ENCODE data around the gene RANBP1. TPM values are rescaled to one million over a fixed set of nuclear protein-coding genes. Genes with fewer than 3 reads are reported as not detected.
"Not testable (repeated sequence)": the region's sequence is repeated elsewhere in the genome, so short reads cannot be mapped to it uniquely, and the experiment has no call there.

RANBP1 gene
- total RNA-seq, 1 donor from 2014 or later = 32.7 TPM

GRCh38 chr22:20156611-20157429 is 40.9 kb downstream of the RANBP1 start:
- DNase-seq (peak; percentile 89), ATAC-seq (ENCODE audit: poor library complexity) (peak; percentile 90)
- intact Hi-C loops (cut with DNase I) = loop anchor here (1.0 to 5.0 kb wide), 2 partner anchors 110 to 128 kb away; partner anchors contain the start of gene RTN4R

- intact Hi-C loops (cut with DNase I) = loop anchor here (1.0 to 5.0 kb wide), 2 partner anchors 110 to 128 kb away; partner anchors contain the start of gene RTN4R
- DNase-seq (no peak), ATAC-seq (ENCODE audit: poor library complexity) (no peak)
Measured at GRCh38 chr22:20157430-20158183, 41.7 kb downstream of the RANBP1 start.

GRCh38 chr22:20158391-20159036 is 42.6 kb downstream of the RANBP1 start:
- DNase-seq (no peak), ATAC-seq (ENCODE audit: poor library complexity) (no peak)
- intact Hi-C loops (cut with DNase I) = loop anchor here (5.0 kb wide), 1 partner anchor 109 kb away; the partner anchor contains the start of gene RTN4R

GRCh38 chr22:20159076-20159475 is 43.2 kb downstream of the RANBP1 start:
- no peak for DNase-seq
- intact Hi-C loops (cut with DNase I) = loop anchor here (5.0 kb wide), 1 partner anchor 108 kb away; the partner anchor contains the start of gene RTN4R
- ATAC-seq (ENCODE audit: poor library complexity) = no peak

GRCh38 chr22:20159531-20159930 is 43.6 kb downstream of the RANBP1 start:
- not testable (repeated sequence) for ATAC-seq (ENCODE audit: poor library complexity); DNase-seq
- intact Hi-C loops (cut with DNase I) = loop anchor here (5.0 kb wide), 1 partner anchor 108 kb away; the partner anchor contains the start of gene RTN4R

GRCh38 chr22:20160041-20160440 is 44.1 kb downstream of the RANBP1 start:
- no peak for ATAC-seq (ENCODE audit: poor library complexity)
- DNase-seq = no peak
- intact Hi-C loops (cut with DNase I) = no loop called here

GRCh38 chr22:20164863-20165262 is 49.0 kb downstream of the RANBP1 start:
- no peak for ATAC-seq (ENCODE audit: poor library complexity)
- intact Hi-C loops (cut with DNase I) = no loop called here

GRCh38 chr22:20165421-20165820 is 49.5 kb downstream of the RANBP1 start:
- no peak for ATAC-seq (ENCODE audit: poor library complexity)

More at GRCh38 chr22:20164863-20165262, 49.0 kb downstream of the RANBP1 start:
- no peak for DNase-seq

GRCh38 chr22:20165913-20166312 is 50.0 kb downstream of the RANBP1 start:
- DNase-seq (no peak), ATAC-seq (ENCODE audit: poor library complexity) (no peak)
- intact Hi-C loops (cut with DNase I) = no loop called here

More at GRCh38 chr22:20165421-20165820, 49.5 kb downstream of the RANBP1 start:
- intact Hi-C loops (cut with DNase I) = no loop called here
- DNase-seq = no peak

GRCh38 chr22:20166703-20167102 is 50.8 kb downstream of the RANBP1 start:
- intact Hi-C loops (cut with DNase I) = no loop called here

GRCh38 chr22:20167643-20168322 is 51.9 kb downstream of the RANBP1 start:
- intact Hi-C loops (cut with DNase I) = no loop called here
- ATAC-seq (ENCODE audit: poor library complexity) (no peak), DNase-seq (no peak)

More at GRCh38 chr22:20166703-20167102, 50.8 kb downstream of the RANBP1 start:
- ATAC-seq (ENCODE audit: poor library complexity) = no peak
- DNase-seq = no peak

- intact Hi-C loops (cut with DNase I) = no loop called here
- DNase-seq (no peak), ATAC-seq (ENCODE audit: poor library complexity) (no peak)
Measured at GRCh38 chr22:20169253-20169822, 53.4 kb downstream of the RANBP1 start.

GRCh38 chr22:20170170-20170569 is 54.3 kb downstream of the RANBP1 start:
- DNase-seq = no peak
- intact Hi-C loops (cut with DNase I) = no loop called here
- no peak for ATAC-seq (ENCODE audit: poor library complexity)

- intact Hi-C loops (cut with DNase I) = no loop called here
- no peak for ATAC-seq (ENCODE audit: poor library complexity)
- DNase-seq = no peak
Measured at GRCh38 chr22:20171288-20172140, 55.6 kb downstream of the RANBP1 start.

GRCh38 chr22:20172141-20172613 is 56.3 kb downstream of the RANBP1 start:
- ATAC-seq (ENCODE audit: poor library complexity) (no peak), DNase-seq (no peak)
- intact Hi-C loops (cut with DNase I) = no loop called here

GRCh38 chr22:20173246-20173645 is 57.3 kb downstream of the RANBP1 start:
- DNase-seq (no peak), ATAC-seq (ENCODE audit: poor library complexity) (no peak)
- intact Hi-C loops (cut with DNase I) = no loop called here

GRCh38 chr22:20173772-20174171 is 57.9 kb downstream of the RANBP1 start:
- ATAC-seq (ENCODE audit: poor library complexity) (no peak), DNase-seq (no peak)
- intact Hi-C loops (cut with DNase I) = no loop called here
